Measurements from ENCODE around the gene LPP. TPM values are rescaled to one million over a fixed set of nuclear protein-coding genes. Genes with fewer than 3 reads are reported as not detected.

Gene LPP
- total RNA-seq, 4 donors from 2014 or later, result 56.0 to 65.7 (median 58.1) TPM

DNA sequence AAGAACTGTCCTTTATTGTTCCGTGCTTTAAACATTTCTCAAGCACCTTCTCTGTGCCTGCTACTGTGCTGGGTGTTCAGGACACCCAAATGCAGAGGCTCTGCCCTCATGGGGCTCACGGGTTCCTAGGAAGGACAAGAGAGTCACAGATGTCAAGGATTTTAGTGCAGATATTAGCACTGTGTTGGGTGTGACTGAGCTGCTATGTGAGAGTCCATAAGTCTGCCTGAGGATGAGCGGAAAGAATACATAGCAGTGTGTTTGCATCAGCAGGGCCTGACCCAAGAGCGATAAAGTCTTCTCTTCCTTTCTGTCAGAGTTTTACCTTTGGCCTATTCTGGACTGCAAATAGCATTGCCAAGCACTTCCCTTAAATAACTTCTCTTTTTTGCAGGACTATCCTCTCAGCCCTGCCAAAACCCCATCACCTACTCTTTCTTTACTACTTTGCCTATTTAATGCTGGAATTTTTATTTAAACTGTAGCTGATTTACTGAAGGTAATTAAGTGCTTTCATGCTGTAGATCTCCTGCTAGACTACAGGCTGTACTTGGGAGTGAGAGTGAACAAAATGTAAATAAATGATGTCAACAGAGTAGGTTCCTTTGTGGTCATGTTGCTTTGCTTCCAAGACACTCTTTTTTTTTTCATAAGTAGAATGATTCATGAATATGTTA is 558.4 kb downstream of the LPP start:
- peak in 1 of 2 donors; percentile 50 for ATAC-seq
- Histone ChIP-seq H3K4me3 (no peak overlapping the region), H3K36me3 (no peaks in the 10 kb centered on the region), H3K4me1 (peaks cover 0 to 12% of the 10 kb centered on the region in 2 donors), H3K27me3 (no peaks in the 10 kb centered on the region), H3K27ac (no peak overlapping the region), H3K9me3 (no peaks in the 10 kb centered on the region)
- intact Hi-C loops (cut with DNase I; ENCODE audit: low total_unique reads), result no loop called here
- no peak for DNase-seq
- in situ Hi-C loops (cut with MboI; ENCODE audit: low sequenced_read_pairs in 4 of 4), result no loop called here
- no peak for TF ChIP-seq POLR2A (IDR thresholded peaks at IDR 0.05)
- TF ChIP-seq, protein P1, sequence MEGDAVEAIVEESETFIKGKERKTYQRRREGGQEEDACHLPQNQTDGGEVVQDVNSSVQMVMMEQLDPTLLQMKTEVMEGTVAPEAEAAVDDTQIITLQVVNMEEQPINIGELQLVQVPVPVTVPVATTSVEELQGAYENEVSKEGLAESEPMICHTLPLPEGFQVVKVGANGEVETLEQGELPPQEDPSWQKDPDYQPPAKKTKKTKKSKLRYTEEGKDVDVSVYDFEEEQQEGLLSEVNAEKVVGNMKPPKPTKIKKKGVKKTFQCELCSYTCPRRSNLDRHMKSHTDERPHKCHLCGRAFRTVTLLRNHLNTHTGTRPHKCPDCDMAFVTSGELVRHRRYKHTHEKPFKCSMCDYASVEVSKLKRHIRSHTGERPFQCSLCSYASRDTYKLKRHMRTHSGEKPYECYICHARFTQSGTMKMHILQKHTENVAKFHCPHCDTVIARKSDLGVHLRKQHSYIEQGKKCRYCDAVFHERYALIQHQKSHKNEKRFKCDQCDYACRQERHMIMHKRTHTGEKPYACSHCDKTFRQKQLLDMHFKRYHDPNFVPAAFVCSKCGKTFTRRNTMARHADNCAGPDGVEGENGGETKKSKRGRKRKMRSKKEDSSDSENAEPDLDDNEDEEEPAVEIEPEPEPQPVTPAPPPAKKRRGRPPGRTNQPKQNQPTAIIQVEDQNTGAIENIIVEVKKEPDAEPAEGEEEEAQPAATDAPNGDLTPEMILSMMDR (IDR thresholded peaks at IDR 0.05 in 4 of 5, conservative IDR thresholded peaks at IDR 0.05 in 1 of 5), result no peak

DNA sequence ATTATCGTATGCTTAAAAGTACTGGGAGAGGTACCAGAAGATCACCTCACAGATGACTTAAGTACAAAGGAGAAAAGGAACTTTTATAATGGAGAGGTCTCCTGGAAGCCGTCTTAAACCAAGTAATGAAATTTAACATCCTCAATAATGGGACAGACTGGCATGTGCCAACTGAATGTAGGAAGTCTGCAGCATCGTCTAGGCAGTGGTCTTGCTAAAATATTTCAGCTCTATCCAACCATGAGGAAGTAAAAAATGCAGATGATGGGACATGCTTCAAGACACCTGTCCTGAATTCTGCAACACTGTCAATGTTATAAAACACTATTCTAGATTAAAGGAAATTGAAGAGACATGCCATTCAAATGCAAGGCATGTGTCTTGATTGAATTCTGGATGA is 559.0 kb downstream of the LPP start:
- Histone ChIP-seq H3K36me3 (no peaks in the 10 kb centered on the region), H3K9me3 (no peaks in the 10 kb centered on the region), H3K4me1 (peaks cover 0 to 7% of the 10 kb centered on the region in 2 donors), H3K27ac (no peak overlapping the region), H3K27me3 (no peaks in the 10 kb centered on the region), H3K4me3 (no peak overlapping the region)
- TF ChIP-seq, protein P1 (IDR thresholded peaks at IDR 0.05 in 4 of 5, conservative IDR thresholded peaks at IDR 0.05 in 1 of 5), result no peak
- no peak for TF ChIP-seq POLR2A (IDR thresholded peaks at IDR 0.05)
- intact Hi-C loops (cut with DNase I; ENCODE audit: low total_unique reads), result no loop called here
- ATAC-seq, result no peak
- in situ Hi-C loops (cut with MboI; ENCODE audit: low sequenced_read_pairs in 4 of 4), result no loop called here
- DNase-seq, result no peak

DNA sequence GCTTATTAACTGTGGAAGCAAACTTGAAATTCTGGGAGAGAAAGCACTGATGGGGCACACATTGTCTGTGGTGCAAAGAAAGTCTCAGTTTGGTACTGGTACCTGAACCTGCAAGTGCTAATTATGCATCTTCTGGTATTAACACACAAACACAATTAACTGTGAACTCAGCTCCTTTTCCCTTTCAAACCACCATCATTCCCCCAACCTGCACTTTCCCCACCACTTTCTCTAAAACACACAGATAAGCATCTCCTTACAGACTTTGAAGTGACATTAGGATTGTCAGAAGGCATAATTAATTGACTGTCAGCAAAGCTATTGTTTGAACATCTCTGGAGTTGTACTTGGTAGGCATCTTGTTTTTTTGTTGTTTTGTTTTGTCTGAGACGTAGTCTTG is 565.6 kb downstream of the LPP start:
- H3K9me3 ChIP-seq, result no peaks in the 10 kb centered on the region
- ATAC-seq (no peak), DNase-seq (no peak)
- no peak for TF ChIP-seq POLR2A (IDR thresholded peaks at IDR 0.05)
- TF ChIP-seq, protein P1 (IDR thresholded peaks at IDR 0.05 in 4 of 5, conservative IDR thresholded peaks at IDR 0.05 in 1 of 5), result no peak
- no peak overlapping the region for H3K27ac ChIP-seq
- intact Hi-C loops (cut with DNase I; ENCODE audit: low total_unique reads), result no loop called here
- H3K36me3 ChIP-seq, result no peaks in the 10 kb centered on the region
- no peaks in the 10 kb centered on the region for H3K4me1 ChIP-seq
- H3K4me3 ChIP-seq, result no peak overlapping the region
- in situ Hi-C loops (cut with MboI; ENCODE audit: low sequenced_read_pairs in 4 of 4), result no loop called here
- no peaks in the 10 kb centered on the region for H3K27me3 ChIP-seq

DNA sequence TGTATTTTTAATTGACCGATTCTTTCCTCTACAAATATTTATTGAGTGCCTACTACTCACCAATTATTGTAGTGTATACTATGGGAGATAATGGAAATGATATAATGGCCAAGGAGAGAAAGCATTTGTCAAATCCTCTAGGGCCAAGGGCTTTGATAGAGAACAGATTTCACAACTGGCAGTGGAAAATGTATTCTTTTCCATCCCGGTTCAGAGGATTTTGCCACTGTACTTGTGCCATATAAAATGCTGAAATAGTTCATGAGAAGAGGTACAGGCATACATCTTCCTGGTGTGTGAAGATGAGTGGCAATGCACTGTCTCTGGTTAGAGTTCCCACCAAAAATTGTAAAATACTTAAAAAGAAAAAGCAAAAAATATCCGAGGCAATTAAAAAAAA is 566.3 kb downstream of the LPP start:
- no peaks in the 10 kb centered on the region for H3K4me1 ChIP-seq
- no peak overlapping the region for H3K27ac ChIP-seq
- ATAC-seq (no peak), DNase-seq (no peak)
- H3K9me3 ChIP-seq, result no peaks in the 10 kb centered on the region
- no peaks in the 10 kb centered on the region for H3K36me3 ChIP-seq
- TF ChIP-seq, protein P1 (IDR thresholded peaks at IDR 0.05 in 4 of 5, conservative IDR thresholded peaks at IDR 0.05 in 1 of 5), result no peak
- TF ChIP-seq POLR2A (IDR thresholded peaks at IDR 0.05), result no peak
- no peaks in the 10 kb centered on the region for H3K27me3 ChIP-seq
- no peak overlapping the region for H3K4me3 ChIP-seq
- in situ Hi-C loops (cut with MboI; ENCODE audit: low sequenced_read_pairs in 4 of 4), result no loop called here
- intact Hi-C loops (cut with DNase I; ENCODE audit: low total_unique reads), result no loop called here

DNA sequence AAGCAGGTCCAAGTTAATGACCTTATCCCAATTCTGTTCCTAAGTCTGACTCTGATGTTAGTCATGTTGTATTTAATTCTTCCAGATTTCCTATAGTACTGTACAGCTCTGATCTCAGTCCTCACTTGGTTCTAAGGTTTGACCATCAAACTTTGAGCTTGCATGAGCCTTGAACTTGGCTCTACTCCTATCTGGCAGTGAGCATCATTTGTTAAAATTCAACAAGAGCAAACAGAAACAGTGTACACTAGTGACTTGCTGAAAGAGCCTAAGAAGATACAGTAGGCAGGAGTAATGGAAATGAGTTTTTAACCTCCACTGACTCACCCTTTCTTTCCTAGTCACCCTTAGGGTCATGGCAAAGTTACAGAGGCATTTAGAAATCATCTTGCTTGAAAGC is 566.7 kb downstream of the LPP start:
- no peaks in the 10 kb centered on the region for H3K9me3 ChIP-seq
- H3K27me3 ChIP-seq, result no peaks in the 10 kb centered on the region
- H3K27ac ChIP-seq, result no peak overlapping the region
- no peaks in the 10 kb centered on the region for H3K4me1 ChIP-seq
- ATAC-seq, result no peak
- TF ChIP-seq, protein P1 (IDR thresholded peaks at IDR 0.05 in 4 of 5, conservative IDR thresholded peaks at IDR 0.05 in 1 of 5), result no peak
- TF ChIP-seq POLR2A (IDR thresholded peaks at IDR 0.05), result no peak
- in situ Hi-C loops (cut with MboI; ENCODE audit: low sequenced_read_pairs in 4 of 4) (no loop called here), intact Hi-C loops (cut with DNase I; ENCODE audit: low total_unique reads) (no loop called here)
- no peak overlapping the region for H3K4me3 ChIP-seq
- no peaks in the 10 kb centered on the region for H3K36me3 ChIP-seq
- no peak for DNase-seq

Measured in gastrocnemius medialis (tissue), 4 donors.